GM18517 (cell line): ENCODE measurements around the gene RPLP1.

Experiments
- ATAC-seq: cut with Tn5 transposase; IDR thresholded peaks from one replicate; pipeline ENCODE4 v1.9.1; 2021; ENCODE audit warnings: mild to moderate bottlenecking, moderate library complexity; ENCODE audit not compliant: unreplicated experiment

The RPLP1 gene

DNA sequence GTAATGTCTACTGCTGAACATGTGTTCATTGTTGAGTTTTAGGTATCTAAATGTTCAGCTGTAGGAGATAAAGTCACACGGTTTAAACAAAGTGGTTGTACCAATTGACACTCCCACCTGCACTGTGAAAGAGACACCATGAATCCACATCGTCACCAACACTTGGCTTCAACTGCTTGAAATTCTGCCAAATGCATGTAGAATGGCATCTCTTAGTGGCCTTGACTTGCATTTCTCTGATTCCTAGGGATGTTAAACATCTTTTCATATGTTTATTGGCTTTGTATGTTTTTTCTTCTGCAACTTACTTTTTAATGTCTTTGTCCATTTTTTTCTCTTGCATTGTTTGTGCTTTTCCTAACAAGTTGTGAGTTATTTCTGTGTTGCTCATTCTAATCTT is 43.4 kb downstream of the RPLP1 start:
- no peak for ATAC-seq

DNA sequence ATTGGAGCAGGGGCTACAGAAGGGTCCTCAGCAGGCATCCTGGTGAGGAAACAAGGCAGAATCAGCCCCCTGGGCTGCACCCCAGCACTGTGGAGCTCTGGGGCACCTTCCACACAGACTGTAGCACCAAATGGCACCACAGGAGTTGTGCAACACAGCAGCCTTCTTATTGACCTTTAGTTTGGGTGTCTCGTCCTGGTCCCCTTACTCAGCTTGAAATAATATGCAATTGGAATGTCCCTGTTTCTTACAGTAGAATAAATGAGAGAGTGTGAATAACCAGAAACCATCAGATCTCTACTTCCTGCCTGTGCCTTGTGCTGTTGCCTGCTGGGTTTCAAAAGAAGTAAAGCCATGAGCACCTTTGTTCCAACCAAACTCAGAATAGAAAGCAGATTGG is 44.5 kb downstream of the RPLP1 start:
- no peak for ATAC-seq

DNA sequence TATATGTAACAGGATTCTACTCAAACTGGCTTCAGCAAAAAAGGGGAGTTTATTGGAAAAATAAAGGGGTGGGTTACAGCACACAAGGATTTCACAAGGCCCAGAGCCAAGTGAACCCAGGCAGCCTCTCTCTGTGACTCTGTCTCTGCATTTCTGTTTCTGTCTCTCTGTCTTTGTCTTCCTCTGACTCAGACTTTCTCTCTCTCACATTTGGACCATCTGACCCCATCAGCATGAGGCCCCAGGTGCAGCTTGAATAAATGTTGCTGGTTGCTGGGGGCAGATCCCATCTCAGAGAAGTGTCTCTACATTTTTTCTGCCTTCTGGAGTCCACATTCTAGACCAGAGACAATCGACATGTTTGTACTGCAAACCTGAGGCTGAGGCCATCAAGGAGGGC is 45.0 kb downstream of the RPLP1 start:
- no peak for ATAC-seq

DNA sequence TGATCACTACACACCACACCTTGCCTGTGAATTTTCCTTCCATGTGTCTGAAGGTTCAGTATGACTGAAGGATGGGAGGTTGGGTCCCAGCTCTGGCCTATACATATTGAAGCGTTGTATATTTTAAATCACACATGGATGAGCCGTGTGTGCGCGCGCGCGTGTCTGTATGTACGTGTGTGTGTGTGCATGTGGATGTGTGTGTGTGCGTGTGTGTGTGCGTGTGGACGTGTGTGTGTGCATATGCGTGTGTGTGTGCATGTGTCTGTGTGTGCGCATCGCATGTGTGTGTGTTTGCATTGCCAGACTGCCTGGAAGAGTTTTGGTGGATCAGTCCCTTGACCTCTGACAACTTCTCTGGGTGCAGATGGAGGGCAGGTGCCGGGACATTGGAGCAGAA is 45.7 kb downstream of the RPLP1 start:
- no peak for ATAC-seq

DNA sequence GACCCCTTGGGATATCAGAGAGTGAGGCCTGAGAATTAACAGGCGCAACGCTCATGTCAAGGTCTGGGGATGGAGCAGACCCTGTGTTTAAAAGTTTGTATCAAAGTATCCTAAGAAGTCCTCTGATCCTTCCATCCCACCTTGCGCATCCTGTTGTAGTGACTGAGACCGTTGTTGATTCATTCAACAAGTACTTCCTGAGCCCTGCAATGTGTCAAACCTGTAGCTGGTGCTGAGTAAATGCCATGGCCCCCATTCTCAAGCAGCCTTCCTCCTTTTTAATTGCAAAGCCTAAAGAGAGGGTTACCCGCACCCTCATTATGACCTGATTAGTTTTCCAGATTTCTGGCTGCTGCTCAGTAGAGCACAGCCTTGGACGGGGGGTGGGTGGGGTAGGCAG is 46.4 kb downstream of the RPLP1 start:
- ATAC-seq, result no peak

DNA sequence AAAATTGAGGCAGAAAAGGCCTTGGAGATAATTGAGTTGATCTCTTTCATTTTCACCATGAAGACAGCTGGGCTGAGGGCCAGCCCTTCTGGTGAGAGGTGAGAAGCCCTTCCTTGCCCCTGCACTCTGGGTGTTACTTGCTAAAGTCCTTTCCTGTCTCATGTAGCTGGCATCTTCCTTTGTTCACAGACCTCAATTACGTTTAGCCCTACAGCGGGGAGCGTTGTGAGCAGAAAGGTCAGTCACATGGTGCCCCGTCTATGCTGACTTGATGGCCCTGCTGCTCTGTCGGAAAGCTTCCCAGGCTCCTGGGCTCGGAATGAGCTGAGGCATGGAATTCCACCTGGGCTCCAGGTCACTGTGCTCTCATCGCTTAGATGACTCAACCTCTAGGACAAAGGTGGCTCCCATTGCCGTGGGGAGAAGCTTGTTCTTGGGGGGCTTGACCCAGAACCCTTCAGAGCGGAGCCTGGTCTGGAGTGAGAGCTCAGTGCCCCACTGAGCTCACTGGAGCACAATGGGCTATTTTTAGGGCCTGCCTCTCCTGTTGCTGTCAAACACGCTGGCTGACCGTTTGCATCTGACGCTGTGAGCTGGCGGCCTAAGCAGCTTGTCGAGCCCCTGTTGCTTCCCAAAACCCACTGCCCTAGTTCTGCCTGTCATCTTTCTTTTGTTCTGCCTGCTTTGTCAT is 47.0 kb downstream of the RPLP1 start:
- no peak for ATAC-seq

DNA sequence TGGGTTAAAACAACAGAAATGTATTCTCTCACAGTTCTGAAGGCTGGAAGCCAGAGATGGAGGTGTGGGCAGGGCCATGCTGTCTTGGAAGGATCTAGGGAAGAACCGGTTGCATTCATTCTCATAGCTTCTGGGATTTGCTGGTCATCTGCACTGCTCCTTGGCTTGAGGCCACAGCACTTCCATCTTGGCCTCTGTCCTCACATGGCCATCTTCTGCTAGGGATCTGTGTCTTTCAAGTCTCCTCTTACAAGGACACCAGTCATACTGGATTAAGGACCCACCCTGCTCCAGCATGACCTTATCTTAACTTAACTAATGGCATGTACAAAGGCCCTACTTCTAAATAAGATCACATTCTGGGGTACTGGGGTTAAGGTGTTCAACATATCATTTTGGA is 47.7 kb downstream of the RPLP1 start:
- no peak for ATAC-seq

DNA sequence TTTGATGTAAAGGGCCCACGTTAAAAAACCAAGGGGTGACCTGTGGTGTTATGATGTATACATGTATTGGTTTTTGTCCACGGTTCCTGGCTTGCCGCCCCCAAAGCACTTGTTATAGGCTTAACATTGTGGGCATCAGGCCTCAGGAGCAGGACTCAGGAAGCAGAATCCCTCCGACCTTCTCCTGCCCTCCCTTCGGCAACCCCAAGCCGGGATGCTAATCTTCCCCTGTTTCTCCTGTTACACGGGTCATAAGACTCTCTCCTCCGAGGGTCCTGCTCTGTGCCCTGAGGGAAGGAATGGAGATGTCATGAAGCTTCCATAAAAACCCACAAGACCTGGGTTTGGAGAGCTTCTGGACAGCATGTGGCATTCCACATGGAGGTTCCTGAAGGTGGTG is 48.8 kb downstream of the RPLP1 start:
- ATAC-seq, result no peak

DNA sequence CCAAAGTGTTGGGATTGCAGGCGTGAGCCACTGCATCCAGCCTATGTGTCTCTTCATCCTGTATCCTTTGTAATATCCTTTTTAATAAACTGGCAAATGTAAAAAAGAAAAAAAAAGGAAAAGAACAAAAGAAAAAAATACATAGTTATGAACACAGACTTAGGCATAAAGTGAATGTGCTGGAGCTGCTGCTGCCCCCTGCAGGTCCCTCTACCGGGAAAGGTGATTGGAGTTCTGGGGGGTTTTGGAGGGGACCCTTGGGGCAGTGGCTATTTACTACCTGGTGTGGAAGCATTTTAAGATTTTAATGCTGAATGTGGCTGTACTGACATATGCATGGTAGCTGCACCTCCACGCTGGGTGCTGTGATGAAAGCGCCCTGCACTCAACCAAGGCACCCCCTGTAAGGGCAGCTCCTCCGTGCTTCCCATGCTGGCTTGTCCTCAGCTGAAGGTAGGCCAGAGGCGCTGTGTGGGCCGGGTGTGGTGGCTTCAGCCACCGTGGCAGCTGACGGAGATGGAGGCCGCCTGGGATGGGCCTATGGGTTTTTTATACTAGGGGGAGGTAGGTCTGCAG is 49.9 kb downstream of the RPLP1 start:
- ATAC-seq, result no peak

DNA sequence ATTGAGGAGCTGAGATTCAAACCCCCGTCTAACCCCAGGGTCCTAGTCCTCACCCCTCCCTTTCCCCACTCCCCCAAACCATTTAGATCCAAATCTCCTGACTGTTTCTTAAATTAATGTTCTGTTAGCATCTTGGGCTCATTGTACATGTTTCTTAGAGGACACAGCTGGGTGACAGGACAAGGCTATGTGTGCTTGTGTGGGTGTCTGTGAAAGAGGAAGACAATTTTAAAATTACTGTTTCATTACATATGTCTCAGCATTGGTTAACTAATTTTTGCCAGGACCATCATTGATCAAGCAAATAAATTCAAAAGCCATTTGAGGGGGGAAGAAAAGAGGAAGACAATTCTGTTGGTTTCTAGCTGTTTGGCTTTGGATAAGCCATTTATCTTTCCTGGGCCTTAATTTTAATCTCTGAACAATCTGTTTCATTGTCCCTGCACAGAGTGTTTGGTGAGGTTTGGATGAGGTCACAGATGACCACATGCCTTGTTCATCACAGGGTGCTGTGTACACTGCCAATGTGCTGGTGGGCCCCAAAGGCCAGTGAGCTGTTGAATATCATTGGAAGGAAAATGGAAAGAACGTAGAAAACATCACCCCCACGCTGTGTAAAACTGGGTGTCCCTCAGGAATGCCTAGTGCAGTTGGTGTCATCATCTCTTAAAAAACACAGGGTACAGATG is 51.9 kb downstream of the RPLP1 start:
- no peak for ATAC-seq
